ENCODE data around the gene NFIA. TPM values are rescaled to one million over a fixed set of nuclear protein-coding genes. Genes with fewer than 3 reads are reported as not detected.

NFIA gene
- polyA plus RNA-seq, 1 donor (not counting 4 experiments of a cell fraction or from before 2014, with no cell fraction given), result 14.7 TPM

- H3K27ac ChIP-seq (ENCODE audit: control insufficient read depth, insufficient read depth, low read length), result peak overlapping the region; percentile 70
- H3K27me3 ChIP-seq (ENCODE audit: control insufficient read depth, extremely low read depth, insufficient read depth, low read length), result no peaks in the 10 kb centered on the region
- DNase-seq (ENCODE audit: low read depth, low spot score) (no peak), FAIRE-seq (peak; percentile 75)
- H2AFZ ChIP-seq (ENCODE audit: control insufficient read depth, low read length), result peak overlapping the region; percentile 62
- H3K4me3 ChIP-seq (ENCODE audit: control insufficient read depth in 2 of 3, extremely low read depth in 1 of 3, insufficient read depth in 2 of 3, low read depth in 1 of 3, low read length in 3 of 3), result peak overlapping the region in 2 of 3 experiments; percentile 52 to 56
- peak overlapping the region; percentile 96 for H3K4me2 ChIP-seq (ENCODE audit: control insufficient read depth, extremely low read depth, insufficient read depth, low read depth, low read length)
- H3K4me1 ChIP-seq (ENCODE audit: control insufficient read depth, extremely low read depth, insufficient read depth, low read length), result peaks cover 43% of the 10 kb centered on the region
- H4K20me1 ChIP-seq (ENCODE audit: control insufficient read depth, extremely low read depth, insufficient read depth, low read length), result no peaks in the 10 kb centered on the region
- H3K79me2 ChIP-seq (ENCODE audit: control insufficient read depth, insufficient read depth, low read length), result peaks cover 21% of the 10 kb centered on the region
- H3K9ac ChIP-seq (ENCODE audit: control insufficient read depth, extremely low read depth, insufficient read depth, low read length), result peak overlapping the region; percentile 68
- H3K9me1 ChIP-seq (ENCODE audit: control insufficient read depth, extremely low read depth, insufficient read depth, low read length), result no peaks in the 10 kb centered on the region
- no peaks in the 10 kb centered on the region for H3K36me3 ChIP-seq (ENCODE audit: control insufficient read depth in 2 of 2, extremely low read depth in 1 of 2, insufficient read depth in 2 of 2, low read length in 2 of 2)
- TF ChIP-seq EZH2 (IDR thresholded peaks at IDR 0.05; ENCODE audit: low read length), result no peak
- peak in 2 of 3 experiments; percentile 16 to 65 for TF ChIP-seq CTCF (optimal IDR thresholded peaks at IDR 0.05 in 1 of 3, IDR thresholded peaks at IDR 0.05 in 1 of 3, conservative IDR thresholded peaks at IDR 0.05 in 1 of 3; ENCODE audit: extremely low read depth in 1 of 3, insufficient read depth in 2 of 3, low read length in 3 of 3)
- dilution Hi-C loops (cut with MboI; ENCODE audit: extremely low pct_ligation_motif_present, low sequenced_read_pairs), result no loop called here
- H3K9me3 ChIP-seq (ENCODE audit: control insufficient read depth, low read depth, low read length), result no peaks in the 10 kb centered on the region
Measured at GRCh38 chr1:61079898-61080336, 2.4 kb upstream of the NFIA start.

- DNase-seq (ENCODE audit: low read depth, low spot score) (no peak), FAIRE-seq (peak; percentile 70)
- TF ChIP-seq CTCF (optimal IDR thresholded peaks at IDR 0.05 in 1 of 3, IDR thresholded peaks at IDR 0.05 in 1 of 3, conservative IDR thresholded peaks at IDR 0.05 in 1 of 3; ENCODE audit: extremely low read depth in 1 of 3, insufficient read depth in 2 of 3, low read length in 3 of 3), result no peak
- TF ChIP-seq EZH2 (IDR thresholded peaks at IDR 0.05; ENCODE audit: low read length), result no peak
- dilution Hi-C loops (cut with MboI; ENCODE audit: extremely low pct_ligation_motif_present, low sequenced_read_pairs), result no loop called here
- H3K27me3 ChIP-seq (ENCODE audit: control insufficient read depth, extremely low read depth, insufficient read depth, low read length), result no peaks in the 10 kb centered on the region
- H2AFZ ChIP-seq (ENCODE audit: control insufficient read depth, low read length), result peak overlapping the region; percentile 62
- H3K79me2 ChIP-seq (ENCODE audit: control insufficient read depth, insufficient read depth, low read length), result peaks cover 28% of the 10 kb centered on the region
- peak overlapping the region; percentile 70 for H3K27ac ChIP-seq (ENCODE audit: control insufficient read depth, insufficient read depth, low read length)
- H3K9me3 ChIP-seq (ENCODE audit: control insufficient read depth, low read depth, low read length), result no peaks in the 10 kb centered on the region
- peak overlapping the region; percentile 96 for H3K4me2 ChIP-seq (ENCODE audit: control insufficient read depth, extremely low read depth, insufficient read depth, low read depth, low read length)
- no peaks in the 10 kb centered on the region for H3K36me3 ChIP-seq (ENCODE audit: control insufficient read depth in 2 of 2, extremely low read depth in 1 of 2, insufficient read depth in 2 of 2, low read length in 2 of 2)
- peak overlapping the region in 2 of 3 experiments; percentile 52 to 56 for H3K4me3 ChIP-seq (ENCODE audit: control insufficient read depth in 2 of 3, extremely low read depth in 1 of 3, insufficient read depth in 2 of 3, low read depth in 1 of 3, low read length in 3 of 3)
- H3K9me1 ChIP-seq (ENCODE audit: control insufficient read depth, extremely low read depth, insufficient read depth, low read length), result no peaks in the 10 kb centered on the region
- H3K9ac ChIP-seq (ENCODE audit: control insufficient read depth, extremely low read depth, insufficient read depth, low read length), result peak overlapping the region; percentile 68
- H3K4me1 ChIP-seq (ENCODE audit: control insufficient read depth, extremely low read depth, insufficient read depth, low read length), result peaks cover 49% of the 10 kb centered on the region
- no peaks in the 10 kb centered on the region for H4K20me1 ChIP-seq (ENCODE audit: control insufficient read depth, extremely low read depth, insufficient read depth, low read length)
Measured at GRCh38 chr1:61080413-61081143, 1.8 kb upstream of the NFIA start.
